Gastroesophageal sphincter (tissue), 4 donors: ENCODE results near the gene PANX2. TPM values are rescaled to one million over a fixed set of nuclear protein-coding genes. Genes with fewer than 3 reads are reported as not detected.

ENCODE experiments used
- ATAC-seq: fragments of 150-250 bp; one replicate; pipeline ENCODE4 v1.9.1; 2016; ENCODE audit warnings: mild to moderate bottlenecking, moderate library complexity
- H3K27ac ChIP-seq, 4 donors: fragments of 200-600 bp; sonication (generic) in 3 of 4; 1 replicate in 3 of 4; 2 replicates in 1 of 4; pipeline ENCODE4 v1.5.1; 2016 to 2019
- H3K27me3 ChIP-seq: fragments of 200-600 bp; sonication (generic); one replicate; pipeline ENCODE4 v1.5.1; 2019
- H3K36me3 ChIP-seq, 2 donors: fragments of 200-600 bp; sonication (generic); one replicate each; pipeline ENCODE4 v1.5.1; 2019; ENCODE audit warnings: control low read depth in 1 of 2
- H3K4me1 ChIP-seq, 3 donors: fragments of 200-600 bp; sonication (generic); 1 replicate in 2 of 3; 2 replicates in 1 of 3; pipeline ENCODE4 v1.5.1; 2016 to 2019; ENCODE audit warnings: control low read depth in 2 of 3
- H3K4me3 ChIP-seq, 2 donors: fragments of 200-600 bp; sonication (generic); one replicate each; pipeline ENCODE4 v1.5.1; 2019; ENCODE audit warnings: mild to moderate bottlenecking in 1 of 2, moderate library complexity in 1 of 2
- H3K9me3 ChIP-seq, 3 donors: fragments of 200-600 bp; sonication (generic); one replicate each; pipeline ENCODE4 v1.5.1; 2017 to 2019; ENCODE audit warnings: control low read depth in 2 of 3
- CTCF ChIP-seq, 4 experiments: fragments of 200-600 bp in 2 of 4; fragments of 450-650 bp in 2 of 4; sonication (generic) in 1 of 4; IDR thresholded peaks; one replicate each; pipeline ENCODE4 v1.5.1; 2017 to 2019; ENCODE audit warnings: antibody characterized with exemption in 4 of 4, mild to moderate bottlenecking in 2 of 4, moderate library complexity in 2 of 4
- EP300 ChIP-seq: sonication (generic); formaldehyde crosslinking; IDR thresholded peaks from one replicate; pipeline ENCODE4 v1.6.1; 2017; ENCODE audit warnings: antibody characterized with exemption, mild to moderate bottlenecking
- POLR2A ChIP-seq, 2 donors: fragments of 450-650 bp; IDR thresholded peaks; one replicate each; pipeline ENCODE4 v1.6.1; 2017; ENCODE audit warnings: antibody characterized with exemption in 2 of 2, mild to moderate bottlenecking in 2 of 2, moderate library complexity in 1 of 2
- POLR2AphosphoS5 ChIP-seq: sonication (generic); formaldehyde crosslinking; IDR thresholded peaks from one replicate; pipeline ENCODE4 v1.6.1; 2017; ENCODE audit warnings: antibody characterized with exemption
- WGBS, 2 donors: methylation state at CpG; one replicate each; pipeline ENCODE4 v1.1.5; 2018; ENCODE audit warnings: low coverage in 1 of 2; 5-methylcytosine and 5-hydroxymethylcytosine counted together
- total RNA-seq, 4 donors: library from RNA; depleted of rRNA; stranded (reverse); fragments of >200 nt; gene quantifications; one replicate each; pipeline ENCODE4 v1.1.0, GENCODE V29; 2016

PANX2 gene
- total RNA-seq, 4 donors from 2014 or later, result 0.13 to 0.46 TPM; not detected in 2

- 86% methylated on average over 3 of the region's 18 CpGs; no CpG with 5 or more reads in 1 of the 2 donors for WGBS, 2 donors
- Histone ChIP-seq H3K27me3 (no peaks in the 10 kb centered on the region), H3K4me1 (no peaks in the 10 kb centered on the region), H3K4me3 (no peak overlapping the region), H3K36me3 (peaks cover 0 to 97% of the 10 kb centered on the region in 2 donors), H3K27ac (no peak overlapping the region), H3K9me3 (no peaks in the 10 kb centered on the region)
- no peak for ATAC-seq
- TF ChIP-seq CTCF (IDR thresholded peaks at IDR 0.05) (no peak), EP300 (no peak), POLR2A (IDR thresholded peaks at IDR 0.05) (no peak), POLR2AphosphoS5 (no peak)
Observed at GRCh38 chr22:50226875-50227165, 56.3 kb downstream of the PANX2 start.

GRCh38 chr22:50227579-50228215, 57.2 kb downstream of the PANX2 start:
- no peak for TF ChIP-seq POLR2A (IDR thresholded peaks at IDR 0.05)
- no peak for TF ChIP-seq CTCF (IDR thresholded peaks at IDR 0.05)
- TF ChIP-seq POLR2AphosphoS5, result no peak
- no peak for TF ChIP-seq EP300
- no peaks in the 10 kb centered on the region for H3K27me3 ChIP-seq
- H3K4me3 ChIP-seq, result no peak overlapping the region
- no peak overlapping the region for H3K27ac ChIP-seq
- H3K36me3 ChIP-seq, result peaks cover 0 to 97% of the 10 kb centered on the region in 2 donors
- ATAC-seq, result no peak
- no peaks in the 10 kb centered on the region for H3K4me1 ChIP-seq
- WGBS, 2 donors, result 60 to 98% methylated on average over 1 to 8 of the region's 25 CpGs
- H3K9me3 ChIP-seq, result no peaks in the 10 kb centered on the region

GRCh38 chr22:50228366-50228765, 57.8 kb downstream of the PANX2 start:
- Histone ChIP-seq H3K36me3 (peaks cover 0 to 97% of the 10 kb centered on the region in 2 donors), H3K4me3 (no peak overlapping the region), H3K27me3 (no peaks in the 10 kb centered on the region), H3K27ac (no peak overlapping the region), H3K4me1 (no peaks in the 10 kb centered on the region), H3K9me3 (no peaks in the 10 kb centered on the region)
- WGBS, 2 donors, result 94% methylated on average over 3 of the region's 9 CpGs; no CpG with 5 or more reads in 1 of the 2 donors
- no peak for ATAC-seq
- TF ChIP-seq CTCF (IDR thresholded peaks at IDR 0.05) (no peak), EP300 (no peak), POLR2A (IDR thresholded peaks at IDR 0.05) (no peak), POLR2AphosphoS5 (no peak)

GRCh38 chr22:50229370-50229769, 58.8 kb downstream of the PANX2 start:
- Histone ChIP-seq H3K27me3 (no peaks in the 10 kb centered on the region), H3K9me3 (no peaks in the 10 kb centered on the region), H3K4me1 (no peaks in the 10 kb centered on the region), H3K36me3 (peaks cover 0 to 92% of the 10 kb centered on the region in 2 donors), H3K4me3 (no peak overlapping the region), H3K27ac (no peak overlapping the region)
- 80% methylated on average over 7 of the region's 16 CpGs; no CpG with 5 or more reads in 1 of the 2 donors for WGBS, 2 donors
- ATAC-seq, result no peak
- no peak for TF ChIP-seq POLR2AphosphoS5
- no peak for TF ChIP-seq CTCF (IDR thresholded peaks at IDR 0.05)
- no peak for TF ChIP-seq EP300
- no peak for TF ChIP-seq POLR2A (IDR thresholded peaks at IDR 0.05)

Other genes starting within 250 kb of the PANX2 start
- gene PIM3, start 210.0 kb upstream of the PANX2 start, total RNA-seq, result 10 to 100 TPM; 30.0 to 58.3 (median 46.4) TPM
- gene IL17REL, start 158.0 kb upstream of the PANX2 start, total RNA-seq, result not detected
- gene TTLL8, start 112.4 kb upstream of the PANX2 start, total RNA-seq, result not detected
- under 1 TPM in 2 of 4 donors, not detected in 2; 0.07 to 0.13 TPM for gene MLC1, start 85.3 kb upstream of the PANX2 start, total RNA-seq
- under 1 TPM in 1 of 4 donors, not detected in 3; 0.78 TPM for gene MOV10L1, start 80.7 kb upstream of the PANX2 start, total RNA-seq
- 10 to 100 TPM; 15.7 to 22.0 (median 19.0) TPM for gene TRABD, start 15.2 kb downstream of the PANX2 start, total RNA-seq
- 10 to 100 TPM; 19.9 to 42.6 (median 27.3) TPM for gene SELENOO, start 30.3 kb downstream of the PANX2 start, total RNA-seq
- gene TUBGCP6, start 74.3 kb downstream of the PANX2 start, total RNA-seq, result 10 to 100 TPM; 26.1 to 48.3 (median 37.4) TPM
- 10 to 100 TPM in 3 of 4 donors, 1 to 10 TPM in 1; 9.4 to 24.7 (median 12.5) TPM for gene HDAC10, start 80.5 kb downstream of the PANX2 start, total RNA-seq
- gene MAPK12, start 91.0 kb downstream of the PANX2 start, total RNA-seq, result 10 to 100 TPM; 10.1 to 18.4 (median 14.0) TPM
- 10 to 100 TPM in 2 of 4 donors, 1 to 10 TPM in 2; 6.8 to 11.5 (median 10.4) TPM for gene MAPK11, start 99.6 kb downstream of the PANX2 start, total RNA-seq
- 100 to 1,000 TPM in 2 of 4 donors, 10 to 100 TPM in 2; 93.2 to 207 (median 102) TPM for gene PLXNB2, start 136.9 kb downstream of the PANX2 start, total RNA-seq
- gene DENND6B, start 156.3 kb downstream of the PANX2 start, total RNA-seq, result 1 to 10 TPM; 2.0 to 4.8 (median 2.8) TPM
- gene PPP6R2, start 172.6 kb downstream of the PANX2 start, total RNA-seq, result 10 to 100 TPM; 52.2 to 73.5 (median 64.2) TPM